Heart right ventricle (tissue), 16 donors: ENCODE data around the gene HSPA12B. TPM values are rescaled to one million over a fixed set of nuclear protein-coding genes. Genes with fewer than 3 reads are reported as not detected.

Experiments used
- ATAC-seq, 8 donors: fragments of 200-7000 bp; cut with Tn5 transposase; one replicate each; pipeline ENCODE4 v1.9.1; 2020; ENCODE audit warnings: mild to moderate bottlenecking in 8 of 8, moderate library complexity in 8 of 8, moderate number of reproducible peaks in 1 of 8
- DNase-seq, 2 donors: peaks; one replicate each; pipeline ENCODE4 v3.0.0-alpha.2; 2020
- H3K27ac ChIP-seq, 10 donors: fragments of 200-600 bp; sonication (generic) in 2 of 10; one replicate each; pipeline versions ENCODE4 v1.5.0 to v1.8.0; 2020 to 2022; ENCODE audit warnings: mild to moderate bottlenecking in 3 of 10
- H3K27me3 ChIP-seq, 7 donors: fragments of 200-600 bp; one replicate each; pipeline ENCODE4 v1.8.0; 2021 to 2022; ENCODE audit warnings: mild to moderate bottlenecking in 2 of 7
- H3K36me3 ChIP-seq, 9 donors: fragments of 200-600 bp; sonication (generic) in 1 of 9; one replicate each; pipeline versions ENCODE4 v1.5.0 to v1.8.0; 2020 to 2022; ENCODE audit warnings: mild to moderate bottlenecking in 2 of 9
- H3K4me1 ChIP-seq, 9 donors: fragments of 200-600 bp; sonication (generic) in 1 of 9; one replicate each; pipeline versions ENCODE4 v1.5.0 to v1.8.0; 2020 to 2022; ENCODE audit warnings: mild to moderate bottlenecking in 4 of 9
- H3K4me3 ChIP-seq, 10 donors: fragments of 200-600 bp; sonication (generic) in 2 of 10; one replicate each; pipeline versions ENCODE4 v1.5.0 to v1.8.0; 2020 to 2022; ENCODE audit warnings: mild to moderate bottlenecking in 7 of 10, moderate library complexity in 2 of 10
- H3K9me3 ChIP-seq, 11 donors: fragments of 200-600 bp in 10 of 11; sonication (generic) in 2 of 11; one replicate each; pipeline versions ENCODE4 v1.5.0 to v1.8.0; 2013 to 2022; ENCODE audit warnings: mild to moderate bottlenecking in 2 of 11, control low read depth in 1 of 11, moderate library complexity in 1 of 11
- WGBS, 2 donors: extraction: QIAGEN DNeasy Blood & Tissue Kit; methylation state at CpG; one replicate each; pipeline ENCODE4 v1.1.7; 2013; ENCODE audit warnings: inconsistent platforms in 1 of 2; 5-methylcytosine and 5-hydroxymethylcytosine counted together
- intact Hi-C, 10 donors: fragments of 100-400 bp; cut with DNase I; formaldehyde crosslinking; loops; one replicate each; pipeline versions ENCODE4 v1.11.1 to v1.14.2; 2022
- polyA plus RNA-seq, 2 donors: library from polyadenylated mRNA; stranded (reverse); fragments of 200-250 nt; gene quantifications; one replicate each; pipeline ENCODE4 v1.2.3, GENCODE V29; 2013
- total RNA-seq, 10 donors: library from RNA; stranded (reverse); fragmentation: NEBNext Ultra II Directional in 3 of 10; extraction: Animal tissue kit (Norgen Biotek cat#: 25700) in 3 of 10; gene quantifications; one replicate each; pipeline versions ENCODE4 v1.2.1 to v1.2.4, GENCODE V29; 2021 to 2023
- TF ChIP-seq, protein P1 (sequence below), 9 donors: fragments of 200-600 bp; sonication (generic) in 2 of 9; IDR thresholded peaks; one replicate each; pipeline versions ENCODE4 v1.5.0 to v1.8.0; 2021 to 2022; ENCODE audit warnings: antibody characterized with exemption in 9 of 9, mild to moderate bottlenecking in 5 of 9, moderate library complexity in 1 of 9
- donor health status: Arrhythmogenic right ventricular cardiomyopathy.
- donor health status: ischemic (EF 13 %, LVEDD 7.1; RV severe dilation, severe dysfunction).
- donor health status: healthy with polysubstance abuse.
- donor health status: DM: no; HTN: yes; CAD: no.
- donor health status: DM: no; HTN: no; CAD: no.
- donor health status: ischemic (EF 25% LVEDD 6.9; RV normal size, moderate dysfunction).
- donor health status: ischemic (EF 25% LVEDD 5.7; RV mildly dilated, moderate dysfunction).
- donor health status: healthy.
- donor health status: DM: yes; HTN: yes; CAD: no.
- donor health status: Ischemic cardiomyopathy.
- donor health status: ischemic (EF 35%, LVEDD 5.7; RV mildly dilated, moderate dysfunction).
- donor health status: nonischemic (EF 11% LVEDD 7.7; RV severe dilation, severe dysfunction).
- donor health status: DM: yes; HTN: yes; CAD: no.
- donor health status: PGD.
- donor health status: ischemic (EF 29% LVEDD 5.4; RV normal size, mild dysfunction).
- donor health status: nonischemic (EF 23%, LVEDD 6.1; RV moderate dilation, normal function).

The HSPA12B gene
- total and polyA plus RNA-seq, 12 donors, result 8.4 to 26.5 (median 13.0) TPM

DNA sequence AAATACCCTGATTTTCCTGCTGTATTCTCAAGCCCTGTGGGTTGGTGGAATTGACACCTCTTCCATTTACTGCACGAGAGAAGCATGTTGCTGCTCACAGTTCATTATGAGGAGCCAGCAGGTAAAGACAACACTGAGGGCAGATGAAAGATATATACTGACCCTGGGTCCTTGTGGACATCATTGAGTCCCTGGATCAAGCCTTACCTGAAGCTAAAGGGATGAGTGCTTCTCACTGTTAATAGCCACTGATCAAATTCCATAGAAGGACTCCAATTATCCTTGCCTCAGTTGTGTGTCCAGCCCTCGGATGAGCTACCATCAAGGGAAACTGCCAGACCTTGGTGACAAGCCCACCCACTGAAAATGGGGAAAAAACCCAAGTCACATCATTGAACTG, 12.4 kb upstream of the HSPA12B start:
- TF ChIP-seq, protein P1, sequence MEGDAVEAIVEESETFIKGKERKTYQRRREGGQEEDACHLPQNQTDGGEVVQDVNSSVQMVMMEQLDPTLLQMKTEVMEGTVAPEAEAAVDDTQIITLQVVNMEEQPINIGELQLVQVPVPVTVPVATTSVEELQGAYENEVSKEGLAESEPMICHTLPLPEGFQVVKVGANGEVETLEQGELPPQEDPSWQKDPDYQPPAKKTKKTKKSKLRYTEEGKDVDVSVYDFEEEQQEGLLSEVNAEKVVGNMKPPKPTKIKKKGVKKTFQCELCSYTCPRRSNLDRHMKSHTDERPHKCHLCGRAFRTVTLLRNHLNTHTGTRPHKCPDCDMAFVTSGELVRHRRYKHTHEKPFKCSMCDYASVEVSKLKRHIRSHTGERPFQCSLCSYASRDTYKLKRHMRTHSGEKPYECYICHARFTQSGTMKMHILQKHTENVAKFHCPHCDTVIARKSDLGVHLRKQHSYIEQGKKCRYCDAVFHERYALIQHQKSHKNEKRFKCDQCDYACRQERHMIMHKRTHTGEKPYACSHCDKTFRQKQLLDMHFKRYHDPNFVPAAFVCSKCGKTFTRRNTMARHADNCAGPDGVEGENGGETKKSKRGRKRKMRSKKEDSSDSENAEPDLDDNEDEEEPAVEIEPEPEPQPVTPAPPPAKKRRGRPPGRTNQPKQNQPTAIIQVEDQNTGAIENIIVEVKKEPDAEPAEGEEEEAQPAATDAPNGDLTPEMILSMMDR (IDR thresholded peaks at IDR 0.05), result no peak

DNA sequence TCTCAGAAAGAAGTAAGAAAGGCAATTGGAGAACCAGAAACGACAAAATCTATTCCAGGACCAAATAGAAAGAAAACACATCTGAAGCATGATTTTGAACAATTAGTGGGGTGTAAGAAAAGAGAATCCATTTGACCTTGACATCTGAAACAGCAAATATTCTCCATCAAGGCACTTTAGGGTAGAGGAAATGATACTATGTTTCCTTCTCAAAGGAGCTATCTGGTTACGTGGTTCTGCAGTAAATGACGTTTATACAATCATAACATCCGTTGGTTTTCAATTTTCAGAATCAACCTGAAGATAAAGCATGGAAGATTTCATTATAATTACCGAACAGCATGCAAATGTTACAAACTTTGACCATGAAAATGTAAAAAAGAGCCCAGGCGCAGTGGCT, 11.9 kb upstream of the HSPA12B start:
- intact Hi-C loops, result loop anchor here in 1 of 10 donors (5.0 kb wide), 1 partner anchor 47 kb away; the partner anchor contains the start of gene ADISSP
- H3K27ac ChIP-seq, result no peak overlapping the region

More for the DNA sequence above, 12.4 kb upstream of the HSPA12B start:
- no peak for DNase-seq
- Histone ChIP-seq H3K27me3 (peaks cover 0 to 4% (median 0%) of the 10 kb centered on the region in 7 donors), H3K27ac (no peak overlapping the region), H3K36me3 (no peaks in the 10 kb centered on the region), H3K4me3 (no peak overlapping the region), H3K4me1 (peaks cover 0 to 5% (median 0%) of the 10 kb centered on the region in 9 donors), H3K9me3 (no peaks in the 10 kb centered on the region)
- 85 to 88% methylated on average over 2 of the region's 2 CpGs for WGBS, 2 donors
- ATAC-seq, result no peak
- intact Hi-C loops, result loop anchor here in 1 of 10 donors (5.0 kb wide), 1 partner anchor 47 kb away; the partner anchor contains the start of gene ADISSP

DNA sequence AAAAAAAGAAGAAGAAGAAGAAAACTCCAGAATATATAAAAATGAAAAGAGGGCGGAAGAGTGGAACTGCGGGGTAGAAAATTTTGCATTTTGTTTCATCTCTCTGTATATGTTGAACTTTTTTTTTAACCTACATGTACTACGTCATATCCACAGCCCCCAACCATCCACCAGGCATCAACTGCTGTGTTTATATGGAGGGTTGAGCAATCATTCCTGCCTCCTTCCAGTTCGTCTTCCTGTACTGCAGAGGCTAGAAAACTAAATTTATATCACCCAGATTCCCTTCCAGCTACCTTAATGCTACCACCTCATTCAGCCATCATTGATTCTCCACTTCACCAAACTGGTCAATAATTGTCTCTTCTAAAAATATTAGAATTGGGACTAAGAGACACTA, 10.6 kb upstream of the HSPA12B start:
- Histone ChIP-seq H3K27me3 (peaks cover 0 to 22% (median 3%) of the 10 kb centered on the region in 7 donors), H3K9me3 (no peaks in the 10 kb centered on the region), H3K27ac (no peak overlapping the region), H3K36me3 (no peaks in the 10 kb centered on the region), H3K4me1 (peaks cover 0 to 6% (median under 1%) of the 10 kb centered on the region in 9 donors), H3K4me3 (no peak overlapping the region)
- no peak for DNase-seq
- TF ChIP-seq, protein P1 (IDR thresholded peaks at IDR 0.05), result no peak
- 92 to 94% methylated on average over 4 of the region's 4 CpGs for WGBS, 2 donors
- no peak for ATAC-seq
- intact Hi-C loops, result loop anchor here in 1 of 10 donors (5.0 kb wide), 1 partner anchor 45 kb away; the partner anchor contains the start of gene ADISSP

More for the DNA sequence above, 11.9 kb upstream of the HSPA12B start:
- Histone ChIP-seq H3K27me3 (peaks cover 0 to 9% (median 2%) of the 10 kb centered on the region in 7 donors), H3K4me3 (no peak overlapping the region), H3K4me1 (peaks cover 0 to 5% (median 0%) of the 10 kb centered on the region in 9 donors), H3K36me3 (no peaks in the 10 kb centered on the region), H3K9me3 (no peaks in the 10 kb centered on the region)
- 67% methylated on average over 6 of the region's 6 CpGs for WGBS, 2 donors
- DNase-seq (no peak), ATAC-seq (no peak)
- TF ChIP-seq, protein P1 (IDR thresholded peaks at IDR 0.05), result no peak

DNA sequence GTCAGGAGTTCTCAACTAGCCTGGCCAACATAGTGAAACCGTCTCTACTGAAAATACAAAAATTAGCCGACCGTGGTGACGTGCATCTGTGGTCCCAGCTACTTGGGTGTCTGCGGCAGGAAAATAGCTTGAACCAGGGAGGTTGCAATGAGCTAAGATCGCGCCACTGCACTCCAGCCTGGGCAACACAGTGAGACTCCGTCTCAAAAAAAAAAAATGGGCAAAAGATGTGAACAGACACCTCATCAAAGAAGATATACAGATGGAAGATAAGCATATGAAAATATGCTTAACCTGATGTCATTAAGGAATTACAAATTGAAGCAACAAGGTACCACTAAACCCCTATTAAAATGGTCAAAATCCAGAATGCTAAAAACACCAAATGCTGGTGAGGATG, 9.2 kb upstream of the HSPA12B start:
- TF ChIP-seq, protein P1 (IDR thresholded peaks at IDR 0.05), result no peak
- Histone ChIP-seq H3K4me3 (no peak overlapping the region), H3K4me1 (peaks cover 8 to 20% (median 14%) of the 10 kb centered on the region in 9 donors), H3K9me3 (no peaks in the 10 kb centered on the region), H3K27ac (no peak overlapping the region), H3K27me3 (peaks cover 0 to 36% (median 3%) of the 10 kb centered on the region in 7 donors), H3K36me3 (no peaks in the 10 kb centered on the region)
- DNase-seq (no peak), ATAC-seq (no peak)
- intact Hi-C loops, result loop anchor here in 1 of 10 donors (5.0 kb wide), 1 partner anchor 44 kb away; the partner anchor contains the start of gene ADISSP
- 86 to 97% methylated on average over 8 of the region's 8 CpGs for WGBS, 2 donors
